Measurements from ENCODE around the gene GNAT1. TPM values are rescaled to one million over a fixed set of nuclear protein-coding genes. Genes with fewer than 3 reads are reported as not detected.

GNAT1 gene
- total and polyA plus RNA-seq, 2 of the 13 experiments (the other 11 are each of a cell fraction or from before 2014, with no cell fraction given): 0.15 TPM; not detected in 1

GRCh38 chr3:50155891-50156290, 35.5 kb upstream of the GNAT1 start (continued):
- no peak for TF ChIP-seq ELK4 (CRISPR knock-in tag; IDR thresholded peaks at IDR 0.05; ENCODE audit: borderline replicate concordance)
- TF ChIP-seq ZNF451 (CRISPR knock-in tag; IDR thresholded peaks at IDR 0.05): no peak
- TF ChIP-seq REXO4 (CRISPR knock-in tag; IDR thresholded peaks at IDR 0.05; ENCODE audit: borderline replicate concordance): no peak
- no peak for TF ChIP-seq ZNF101 (CRISPR knock-in tag; IDR thresholded peaks at IDR 0.05; ENCODE audit: borderline replicate concordance, low read depth)
- no peak for TF ChIP-seq ZNF841 (CRISPR knock-in tag; IDR thresholded peaks at IDR 0.05; ENCODE audit: borderline replicate concordance)
- no peak for TF ChIP-seq GATAD2A (CRISPR knock-in tag; IDR thresholded peaks at IDR 0.05)
- TF ChIP-seq FOXA3 (CRISPR knock-in tag; IDR thresholded peaks at IDR 0.05): no peak
- no peak for TF ChIP-seq ZNF207 (IDR thresholded peaks at IDR 0.05; ENCODE audit: borderline replicate concordance)
- no peak for TF ChIP-seq HNRNPUL1 (IDR thresholded peaks at IDR 0.05; ENCODE audit: low read depth, low read length)
- no peak for TF ChIP-seq DNMT1 (CRISPR knock-in tag; IDR thresholded peaks at IDR 0.05)
- no peak for TF ChIP-seq KAT8 (CRISPR knock-in tag; IDR thresholded peaks at IDR 0.05)
- no peak for TF ChIP-seq ZNF713 (CRISPR knock-in tag; IDR thresholded peaks at IDR 0.05)
- no peak for TF ChIP-seq MLXIP (CRISPR knock-in tag; IDR thresholded peaks at IDR 0.05; ENCODE audit: borderline replicate concordance)
- TF ChIP-seq POLR2A (IDR thresholded peaks at IDR 0.05; ENCODE audit: insufficient read depth in 1 of 2, low read depth in 2 of 2, low read length in 2 of 2): no peak
- no peak for TF ChIP-seq ZNF335 (CRISPR knock-in tag; IDR thresholded peaks at IDR 0.05)
- no peak for TF ChIP-seq TIGD3 (CRISPR knock-in tag; IDR thresholded peaks at IDR 0.05; ENCODE audit: borderline replicate concordance)
- TF ChIP-seq HMG20A (CRISPR knock-in tag; IDR thresholded peaks at IDR 0.05; ENCODE audit: borderline replicate concordance): no peak
- TF ChIP-seq THAP9 (CRISPR knock-in tag; IDR thresholded peaks at IDR 0.05; ENCODE audit: borderline replicate concordance): peak; percentile 18; the same call in 1 of the 2 replicates
- no peak for TF ChIP-seq SOX13 (IDR thresholded peaks at IDR 0.05)
- TF ChIP-seq SOX13 (CRISPR knock-in tag; conservative IDR thresholded peaks at IDR 0.05 in 1 of 2, IDR thresholded peaks at IDR 0.05 in 1 of 2): no peak
- no peak for TF ChIP-seq ZBTB20 (CRISPR knock-in tag; IDR thresholded peaks at IDR 0.05; ENCODE audit: borderline replicate concordance, low read depth)
- no peak for TF ChIP-seq ZNF337 (CRISPR knock-in tag; IDR thresholded peaks at IDR 0.05; ENCODE audit: borderline replicate concordance, low read depth)

All from HepG2 (cell line).